CD14-positive monocyte (primary cell): Measurements from ENCODE around the gene INSR. TPM values are rescaled to one million over a fixed set of nuclear protein-coding genes. Genes with fewer than 3 reads are reported as not detected.
A peak's percentile ranks its signal among the peaks of the same experiment; 100 is the strongest.
"Not testable (repeated sequence)": the region's sequence is repeated elsewhere in the genome, so short reads cannot be mapped to it uniquely, and the experiment has no call there.

Experiments used
- DNase-seq, 3 donors: peaks; one replicate each; pipeline ENCODE4 v3.0.0-alpha.2; 2011 to 2022
- H2AFZ ChIP-seq: 2 replicates; pipeline ENCODE4 v1.6.0; 2012; ENCODE audit warnings: mild to moderate bottlenecking, low read depth, low read length, inconsistent platforms; ENCODE audit not compliant: insufficient read depth, poor library complexity, severe bottlenecking
- H3K27ac ChIP-seq, 2 donors: 1 replicate in 1 of 2; 2 replicates in 1 of 2; pipeline ENCODE4 v1.5.1; 2012 to 2013; ENCODE audit warnings: low read length in 2 of 2, control low read depth in 1 of 2, inconsistent platforms in 1 of 2, low read depth in 1 of 2, mild to moderate bottlenecking in 1 of 2
- H3K27me3 ChIP-seq, 2 donors: one replicate each; pipeline versions ENCODE4 v1.6.0 to v1.6.1; 2011 to 2013; ENCODE audit warnings: low read length in 2 of 2; ENCODE audit not compliant: control insufficient read depth in 2 of 2, insufficient read depth in 2 of 2
- H3K36me3 ChIP-seq, 2 donors: replicated peaks in 1 of 2; 1 replicate in 1 of 2; 2 replicates in 1 of 2; pipeline versions ENCODE4 v1.5.1 to v1.6.1; 2012 to 2013; ENCODE audit warnings: low read length in 2 of 2, control low read depth in 1 of 2, inconsistent platforms in 1 of 2, mild to moderate bottlenecking in 1 of 2; ENCODE audit not compliant: insufficient read depth in 2 of 2, control insufficient read depth in 1 of 2
- H3K4me1 ChIP-seq, 2 donors: 1 replicate in 1 of 2; 2 replicates in 1 of 2; pipeline versions ENCODE4 v1.5.1 to v1.6.1; 2012 to 2013; ENCODE audit warnings: low read length in 2 of 2, control low read depth in 1 of 2, inconsistent platforms in 1 of 2, mild to moderate bottlenecking in 1 of 2, moderate library complexity in 1 of 2; ENCODE audit not compliant: insufficient read depth in 2 of 2, control insufficient read depth in 1 of 2
- H3K4me2 ChIP-seq: replicated peaks from 2 replicates; pipeline ENCODE3; 2012; ENCODE audit warnings: low read length, moderate library complexity, mild to moderate bottlenecking; ENCODE audit not compliant: poor library complexity, severe bottlenecking; ENCODE audit errors: extremely low read depth
- H3K4me3 ChIP-seq, 3 experiments: fragments of 200-600 bp in 1 of 3; sonication (generic) in 1 of 3; replicated peaks in 1 of 3; 1 replicate in 2 of 3; 2 replicates in 1 of 3; pipeline ENCODE4 v1.5.1; 2011 to 2013; ENCODE audit warnings: low read length in 3 of 3, mild to moderate bottlenecking in 3 of 3, control low read depth in 2 of 3, low read depth in 2 of 3, inconsistent platforms in 1 of 3, moderate library complexity in 1 of 3
- H3K79me2 ChIP-seq: 2 replicates; pipeline ENCODE4 v1.6.0; 2012; ENCODE audit warnings: mild to moderate bottlenecking, control low read depth, inconsistent platforms, low read length, moderate library complexity; ENCODE audit not compliant: insufficient read depth
- H3K9ac ChIP-seq: 2 replicates; pipeline ENCODE4 v1.6.0; 2017; ENCODE audit warnings: low read length, mild to moderate bottlenecking; ENCODE audit not compliant: insufficient read depth, poor library complexity, severe bottlenecking
- H3K9me3 ChIP-seq, 2 donors: replicated peaks in 1 of 2; 1 replicate in 1 of 2; 2 replicates in 1 of 2; pipeline versions ENCODE4 v1.5.1 to v1.6.1; 2012 to 2013; ENCODE audit warnings: low read length in 2 of 2, control low read depth in 1 of 2; ENCODE audit not compliant: control insufficient read depth in 1 of 2, insufficient read depth in 1 of 2
- H4K20me1 ChIP-seq: 2 replicates; pipeline ENCODE4 v1.6.0; 2012; ENCODE audit warnings: mild to moderate bottlenecking, low read length, control low read depth, moderate library complexity; ENCODE audit not compliant: insufficient read depth
- H3K27ac Mint-ChIP-seq, 7 donors: one replicate each; pipeline ENCODE4 v1.8.0; 2020; ENCODE audit warnings: mild to moderate bottlenecking in 7 of 7, mixed read lengths in 7 of 7, moderate library complexity in 6 of 7, inconsistent platforms in 2 of 7
- H3K27me3 Mint-ChIP-seq, 3 donors: one replicate each; pipeline ENCODE4 v1.8.0; 2021 to 2022; ENCODE audit warnings: low read depth in 3 of 3, mild to moderate bottlenecking in 3 of 3, mixed read lengths in 3 of 3, moderate library complexity in 3 of 3, inconsistent platforms in 1 of 3
- H3K36me3 Mint-ChIP-seq, 2 donors: one replicate each; pipeline ENCODE4 v1.8.0; 2020; ENCODE audit warnings: mixed read lengths in 2 of 2, inconsistent platforms in 1 of 2, mild to moderate bottlenecking in 1 of 2
- H3K4me1 Mint-ChIP-seq: one replicate; pipeline ENCODE4 v1.8.0; 2020; ENCODE audit warnings: mild to moderate bottlenecking, mixed read lengths
- H3K4me3 Mint-ChIP-seq, 2 donors: one replicate each; pipeline ENCODE4 v1.8.0; 2020; ENCODE audit warnings: mild to moderate bottlenecking in 2 of 2, mixed read lengths in 2 of 2, moderate library complexity in 1 of 2
- H3K9me3 Mint-ChIP-seq, 7 donors: one replicate each; pipeline ENCODE4 v1.8.0; 2020 to 2022; ENCODE audit warnings: mixed read lengths in 7 of 7, mild to moderate bottlenecking in 6 of 7, moderate library complexity in 6 of 7, inconsistent platforms in 2 of 7
- WGBS: methylation state at CpG from one replicate; pipeline ENCODE4 v1.1.5; 2013; ENCODE audit warnings: missing lambda C conversion rate; ENCODE audit not compliant: insufficient coverage; 5-methylcytosine and 5-hydroxymethylcytosine counted together
- intact Hi-C, 2 donors: fragments of 100-400 bp; cut with micrococcal nuclease; formaldehyde crosslinking; loops; one replicate each; pipeline versions ENCODE4 v1.15.0 to v1.15.1; 2023
- polyA plus RNA-seq, 3 donors: library from polyadenylated mRNA; depleted of rRNA in 1 of 3; unstranded in 2 of 3; stranded (reverse) in 1 of 3; fragments of 300-500 nt in 2 of 3; fragments of >200 nt in 1 of 3; fragmentation: Illumina TruSeq in 2 of 3; gene quantifications; 1 replicate in 2 of 3; 2 replicates in 1 of 3; pipeline ENCODE4 v1.2.3, GENCODE V29; 2012 to 2021
- TF ChIP-seq, protein P1 (sequence below): fragments of 200-600 bp; IDR thresholded peaks from one replicate; pipeline ENCODE4 v1.8.0; 2022; ENCODE audit warnings: antibody characterized with exemption, mild to moderate bottlenecking

Gene INSR
- polyA plus RNA-seq, 3 donors: 2.9 to 12.4 (median 3.4) TPM

GRCh38 chr19:7311911-7312310 is 17.7 kb upstream of the INSR start:
- peaks cover 0 to 5% (median 0%) of the 10 kb centered on the region in 7 donors for H3K9me3 Mint-ChIP-seq
- DNase-seq: no peak
- 98% methylated on average over 9 of the region's 12 CpGs for WGBS
- Histone ChIP-seq H3K9ac (no peak overlapping the region), H3K9me3 (no peaks in the 10 kb centered on the region), H4K20me1 (no peaks in the 10 kb centered on the region), H2AFZ (no peak overlapping the region), H3K4me1 (no peaks in the 10 kb centered on the region), H3K79me2 (no peaks in the 10 kb centered on the region), H3K27me3 (no peaks in the 10 kb centered on the region), H3K4me3 (no peak overlapping the region), H3K36me3 (no peaks in the 10 kb centered on the region), H3K27ac (no peak overlapping the region), H3K4me2 (no peak overlapping the region)
- TF ChIP-seq, protein P1, sequence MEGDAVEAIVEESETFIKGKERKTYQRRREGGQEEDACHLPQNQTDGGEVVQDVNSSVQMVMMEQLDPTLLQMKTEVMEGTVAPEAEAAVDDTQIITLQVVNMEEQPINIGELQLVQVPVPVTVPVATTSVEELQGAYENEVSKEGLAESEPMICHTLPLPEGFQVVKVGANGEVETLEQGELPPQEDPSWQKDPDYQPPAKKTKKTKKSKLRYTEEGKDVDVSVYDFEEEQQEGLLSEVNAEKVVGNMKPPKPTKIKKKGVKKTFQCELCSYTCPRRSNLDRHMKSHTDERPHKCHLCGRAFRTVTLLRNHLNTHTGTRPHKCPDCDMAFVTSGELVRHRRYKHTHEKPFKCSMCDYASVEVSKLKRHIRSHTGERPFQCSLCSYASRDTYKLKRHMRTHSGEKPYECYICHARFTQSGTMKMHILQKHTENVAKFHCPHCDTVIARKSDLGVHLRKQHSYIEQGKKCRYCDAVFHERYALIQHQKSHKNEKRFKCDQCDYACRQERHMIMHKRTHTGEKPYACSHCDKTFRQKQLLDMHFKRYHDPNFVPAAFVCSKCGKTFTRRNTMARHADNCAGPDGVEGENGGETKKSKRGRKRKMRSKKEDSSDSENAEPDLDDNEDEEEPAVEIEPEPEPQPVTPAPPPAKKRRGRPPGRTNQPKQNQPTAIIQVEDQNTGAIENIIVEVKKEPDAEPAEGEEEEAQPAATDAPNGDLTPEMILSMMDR: no peak
- H3K27ac Mint-ChIP-seq: peak overlapping the region in 1 of 7 donors; percentile 66
- no peak overlapping the region for H3K4me3 Mint-ChIP-seq
- intact Hi-C loops: no loop called here
- peaks cover 3% of the 10 kb centered on the region for H3K4me1 Mint-ChIP-seq
- peaks cover 4 to 6% (median 5%) of the 10 kb centered on the region in 3 donors for H3K27me3 Mint-ChIP-seq
- H3K36me3 Mint-ChIP-seq: no peaks in the 10 kb centered on the region

DNA sequence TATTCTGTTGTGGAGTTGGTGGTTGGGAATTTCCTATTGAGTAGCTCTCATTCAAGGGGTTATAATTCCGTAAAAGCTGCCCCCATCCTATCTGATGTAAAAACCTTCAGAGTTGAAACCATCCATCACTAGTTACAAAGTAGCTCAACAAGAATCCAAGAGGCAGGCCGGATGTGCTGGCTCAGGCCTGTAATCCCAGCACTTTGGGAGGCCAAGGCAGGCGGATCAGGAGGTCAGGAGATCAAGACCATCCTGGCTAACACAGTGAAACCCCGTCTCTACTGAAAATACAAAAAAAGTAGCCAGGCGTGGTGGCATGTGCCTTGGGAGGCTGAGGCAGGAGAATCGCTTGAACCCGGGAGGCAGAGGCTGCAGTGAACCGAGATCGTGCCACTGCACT is 14.1 kb upstream of the INSR start:
- H3K27me3 ChIP-seq, H3K9me3 ChIP-seq, H3K4me1 ChIP-seq, H3K9me3 Mint-ChIP-seq, H3K4me3 Mint-ChIP-seq, H2AFZ ChIP-seq, H3K27me3 Mint-ChIP-seq, H3K27ac ChIP-seq, intact Hi-C loops, H4K20me1 ChIP-seq, H3K4me1 Mint-ChIP-seq, H3K9ac ChIP-seq, H3K4me3 ChIP-seq, H3K4me2 ChIP-seq, H3K36me3 ChIP-seq, DNase-seq, H3K79me2 ChIP-seq, H3K36me3 Mint-ChIP-seq: not testable (repeated sequence)
- peak overlapping the region in 1 of 7 donors; percentile 28 for H3K27ac Mint-ChIP-seq
- WGBS: 93% methylated on average over 4 of the region's 9 CpGs
